Astrocyte (in vitro differentiated cells and primary cell): ENCODE results near the gene PCSK5. TPM values are rescaled to one million over a fixed set of nuclear protein-coding genes. Genes with fewer than 3 reads are reported as not detected.

Experiments
- DNase-seq: peaks from one replicate; pipeline ENCODE4 v3.0.0-alpha.2; 2010; ENCODE audit warnings: low read depth
- FAIRE-seq: peaks from 2 replicates; lab custom pipeline; 2011; peaks lifted over from hg19 to GRCh38; lab: Jason Lieb, UNC
- H2AFZ ChIP-seq: 2 replicates; pipeline ENCODE4 v1.6.0; 2012; ENCODE audit warnings: low read depth, low read length, inconsistent platforms
- H3K27ac ChIP-seq: 2 replicates; pipeline ENCODE4 v1.5.1; 2011; ENCODE audit warnings: low read depth, low read length, inconsistent platforms
- H3K27me3 ChIP-seq: 2 replicates; pipeline ENCODE4 v1.6.0; 2011; ENCODE audit warnings: low read length, inconsistent platforms; ENCODE audit not compliant: insufficient read depth
- H3K36me3 ChIP-seq: 2 replicates; pipeline ENCODE4 v1.5.1; 2011; ENCODE audit warnings: low read length, inconsistent platforms; ENCODE audit not compliant: insufficient read depth
- H3K4me1 ChIP-seq: 2 replicates; pipeline ENCODE4 v1.5.1; 2011; ENCODE audit warnings: low read length, inconsistent platforms; ENCODE audit not compliant: insufficient read depth
- H3K4me2 ChIP-seq: 2 replicates; pipeline ENCODE4 v1.6.0; 2012; ENCODE audit warnings: low read length, inconsistent platforms
- H3K4me3 ChIP-seq: 2 replicates; pipeline ENCODE4 v1.5.1; 2011; ENCODE audit warnings: low read depth, mild to moderate bottlenecking, low read length, inconsistent platforms; ENCODE audit not compliant: insufficient read depth
- H3K79me2 ChIP-seq: 2 replicates; pipeline ENCODE4 v1.6.0; 2012; ENCODE audit warnings: mild to moderate bottlenecking, low read length, inconsistent platforms; ENCODE audit not compliant: insufficient read depth
- H3K9ac ChIP-seq: 2 replicates; pipeline ENCODE4 v1.6.0; 2012; ENCODE audit warnings: mild to moderate bottlenecking, low read length, inconsistent platforms
- H3K9me3 ChIP-seq: 2 replicates; pipeline ENCODE4 v1.5.1; 2012; ENCODE audit warnings: low read depth, mild to moderate bottlenecking, low read length, inconsistent platforms; ENCODE audit not compliant: insufficient read depth
- H4K20me1 ChIP-seq: 2 replicates; pipeline ENCODE4 v1.6.0; 2012; ENCODE audit warnings: low read length, inconsistent platforms; ENCODE audit not compliant: insufficient read depth
- H3K27ac Mint-ChIP-seq: one replicate; pipeline ENCODE4 v1.8.0; 2021; ENCODE audit warnings: mild to moderate bottlenecking, mixed read lengths; ENCODE audit not compliant: unreplicated experiment
- H3K27me3 Mint-ChIP-seq: one replicate; pipeline ENCODE4 v1.8.0; 2021; ENCODE audit warnings: low read depth, mixed read lengths; ENCODE audit not compliant: unreplicated experiment
- H3K36me3 Mint-ChIP-seq: one replicate; pipeline ENCODE4 v1.8.0; 2021; ENCODE audit warnings: low read depth, mixed read lengths; ENCODE audit not compliant: unreplicated experiment
- H3K4me1 Mint-ChIP-seq: one replicate; pipeline ENCODE4 v1.8.0; 2021; ENCODE audit warnings: low read depth, mixed read lengths; ENCODE audit not compliant: unreplicated experiment
- H3K4me3 Mint-ChIP-seq: one replicate; pipeline ENCODE4 v1.8.0; 2021; ENCODE audit warnings: mild to moderate bottlenecking, moderate library complexity, mixed read lengths; ENCODE audit not compliant: unreplicated experiment
- H3K9me3 Mint-ChIP-seq: one replicate; pipeline ENCODE4 v1.8.0; 2021; ENCODE audit warnings: mild to moderate bottlenecking, mixed read lengths; ENCODE audit not compliant: unreplicated experiment
- EZH2 ChIP-seq: IDR thresholded peaks from 2 replicates; pipeline ENCODE4 v1.6.1; 2012; ENCODE audit warnings: mild to moderate bottlenecking, low read length, inconsistent platforms; ENCODE audit not compliant: insufficient read depth
- total RNA-seq: library from RNA; stranded (reverse); gene quantifications from 2 replicates; pipeline ENCODE4 v1.2.1, GENCODE V29; 2021
- TF ChIP-seq, protein P1 (sequence below): IDR thresholded peaks from 2 replicates; pipeline ENCODE4 v1.5.1; 2011; ENCODE audit warnings: low read depth, mild to moderate bottlenecking, inconsistent platforms, low read length, moderate library complexity; ENCODE audit not compliant: insufficient read depth

Gene PCSK5
- total RNA-seq, 1 donor from 2014 or later, result 13.1 TPM

DNA sequence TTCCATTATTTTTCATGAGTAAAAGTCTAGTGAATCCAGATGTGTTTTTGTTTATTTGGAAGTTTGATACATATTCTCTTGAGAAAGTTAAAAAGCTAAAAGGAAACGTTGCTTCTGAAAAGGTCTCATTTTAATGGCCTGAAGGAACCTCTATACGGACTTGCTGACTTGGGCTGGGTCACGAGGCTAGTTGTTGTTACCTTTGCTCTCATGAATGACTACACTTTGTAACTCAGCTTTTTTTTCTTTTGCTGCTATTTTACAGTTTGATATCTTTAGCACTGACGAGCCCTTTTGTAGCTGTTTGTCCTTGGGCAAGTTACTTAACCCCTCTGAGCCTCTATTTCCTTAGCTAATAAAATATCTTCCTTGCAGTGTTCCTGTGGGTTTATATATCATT is 211.5 kb downstream of the PCSK5 start:
- Histone ChIP-seq H2AFZ (no peak overlapping the region), H3K4me3 (no peak overlapping the region), H4K20me1 (no peaks in the 10 kb centered on the region), H3K9ac (no peak overlapping the region), H3K27ac (no peak overlapping the region), H3K4me2 (no peak overlapping the region), H3K79me2 (no peaks in the 10 kb centered on the region), H3K36me3 (no peaks in the 10 kb centered on the region), H3K27me3 (no peaks in the 10 kb centered on the region), H3K9me3 (no peaks in the 10 kb centered on the region), H3K4me1 (no peaks in the 10 kb centered on the region)
- TF ChIP-seq, protein P1, sequence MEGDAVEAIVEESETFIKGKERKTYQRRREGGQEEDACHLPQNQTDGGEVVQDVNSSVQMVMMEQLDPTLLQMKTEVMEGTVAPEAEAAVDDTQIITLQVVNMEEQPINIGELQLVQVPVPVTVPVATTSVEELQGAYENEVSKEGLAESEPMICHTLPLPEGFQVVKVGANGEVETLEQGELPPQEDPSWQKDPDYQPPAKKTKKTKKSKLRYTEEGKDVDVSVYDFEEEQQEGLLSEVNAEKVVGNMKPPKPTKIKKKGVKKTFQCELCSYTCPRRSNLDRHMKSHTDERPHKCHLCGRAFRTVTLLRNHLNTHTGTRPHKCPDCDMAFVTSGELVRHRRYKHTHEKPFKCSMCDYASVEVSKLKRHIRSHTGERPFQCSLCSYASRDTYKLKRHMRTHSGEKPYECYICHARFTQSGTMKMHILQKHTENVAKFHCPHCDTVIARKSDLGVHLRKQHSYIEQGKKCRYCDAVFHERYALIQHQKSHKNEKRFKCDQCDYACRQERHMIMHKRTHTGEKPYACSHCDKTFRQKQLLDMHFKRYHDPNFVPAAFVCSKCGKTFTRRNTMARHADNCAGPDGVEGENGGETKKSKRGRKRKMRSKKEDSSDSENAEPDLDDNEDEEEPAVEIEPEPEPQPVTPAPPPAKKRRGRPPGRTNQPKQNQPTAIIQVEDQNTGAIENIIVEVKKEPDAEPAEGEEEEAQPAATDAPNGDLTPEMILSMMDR, result no peak
- no peak for TF ChIP-seq EZH2
- Mint-ChIP-seq H3K9me3 (no peaks in the 10 kb centered on the region), H3K4me3 (no peak overlapping the region), H3K36me3 (peaks cover 2% of the 10 kb centered on the region), H3K27me3 (no peaks in the 10 kb centered on the region), H3K4me1 (peaks cover 4% of the 10 kb centered on the region), H3K27ac (no peak overlapping the region)
- FAIRE-seq, result no peak
- no peak for DNase-seq

- Histone ChIP-seq H3K27me3 (no peaks in the 10 kb centered on the region), H3K4me2 (no peak overlapping the region), H3K9ac (no peak overlapping the region), H3K4me1 (no peaks in the 10 kb centered on the region), H3K27ac (no peak overlapping the region), H3K79me2 (no peaks in the 10 kb centered on the region), H3K4me3 (no peak overlapping the region), H3K9me3 (no peaks in the 10 kb centered on the region), H4K20me1 (no peaks in the 10 kb centered on the region), H2AFZ (no peak overlapping the region), H3K36me3 (no peaks in the 10 kb centered on the region)
- FAIRE-seq (no peak), DNase-seq (no peak)
- TF ChIP-seq, protein P1, result no peak
- no peak for TF ChIP-seq EZH2
- H3K27me3 Mint-ChIP-seq, result no peaks in the 10 kb centered on the region
- no peak overlapping the region for H3K4me3 Mint-ChIP-seq
- H3K27ac Mint-ChIP-seq, result no peak overlapping the region
- H3K4me1 Mint-ChIP-seq, result peaks cover 4% of the 10 kb centered on the region
- H3K36me3 Mint-ChIP-seq, result peaks cover 2% of the 10 kb centered on the region
- no peaks in the 10 kb centered on the region for H3K9me3 Mint-ChIP-seq
Observed at GRCh38 chr9:76103531-76104315, 213.2 kb downstream of the PCSK5 start.

- H3K4me3 ChIP-seq, result no peak overlapping the region
- H3K36me3 Mint-ChIP-seq, result peaks cover 2% of the 10 kb centered on the region
- no peak overlapping the region for H3K4me3 Mint-ChIP-seq
- H3K9me3 Mint-ChIP-seq, result no peaks in the 10 kb centered on the region
- peaks cover 14% of the 10 kb centered on the region for H3K4me1 Mint-ChIP-seq
- H3K9me3 ChIP-seq, result no peaks in the 10 kb centered on the region
- no peak overlapping the region for H3K4me2 ChIP-seq
- H3K27me3 ChIP-seq, result no peaks in the 10 kb centered on the region
- TF ChIP-seq, protein P1, result no peak
- no peak for TF ChIP-seq EZH2
- no peak overlapping the region for H2AFZ ChIP-seq
- no peaks in the 10 kb centered on the region for H3K36me3 ChIP-seq
- H3K4me1 ChIP-seq, result no peaks in the 10 kb centered on the region
- peak overlapping the region; percentile 21 for H3K27ac Mint-ChIP-seq
- H3K9ac ChIP-seq, result no peak overlapping the region
- H3K27ac ChIP-seq, result no peak overlapping the region
- no peaks in the 10 kb centered on the region for H3K27me3 Mint-ChIP-seq
- DNase-seq, result peak; percentile 86
- FAIRE-seq, result no peak
- no peaks in the 10 kb centered on the region for H3K79me2 ChIP-seq
- no peaks in the 10 kb centered on the region for H4K20me1 ChIP-seq
Observed at GRCh38 chr9:76107482-76107881, 217.0 kb downstream of the PCSK5 start.
